Measurements from ENCODE around the gene LARP7.

- no peak for TF ChIP-seq POLR2AphosphoS5 (IDR thresholded peaks at IDR 0.05; ENCODE audit: low read depth, low read length)
- no peak for TF ChIP-seq TAF1 (IDR thresholded peaks at IDR 0.05; ENCODE audit: borderline replicate concordance, insufficient read depth, low read length)
- TF ChIP-seq REST (IDR thresholded peaks at IDR 0.05; ENCODE audit: insufficient read depth in 1 of 2, low read depth in 2 of 2, low read length in 2 of 2), result no peak
Observed at GRCh38 chr4:112673686-112674085, 36.7 kb downstream of the LARP7 start.
